ENCODE data around the gene ROBO1.

The ROBO1 gene

DNA sequence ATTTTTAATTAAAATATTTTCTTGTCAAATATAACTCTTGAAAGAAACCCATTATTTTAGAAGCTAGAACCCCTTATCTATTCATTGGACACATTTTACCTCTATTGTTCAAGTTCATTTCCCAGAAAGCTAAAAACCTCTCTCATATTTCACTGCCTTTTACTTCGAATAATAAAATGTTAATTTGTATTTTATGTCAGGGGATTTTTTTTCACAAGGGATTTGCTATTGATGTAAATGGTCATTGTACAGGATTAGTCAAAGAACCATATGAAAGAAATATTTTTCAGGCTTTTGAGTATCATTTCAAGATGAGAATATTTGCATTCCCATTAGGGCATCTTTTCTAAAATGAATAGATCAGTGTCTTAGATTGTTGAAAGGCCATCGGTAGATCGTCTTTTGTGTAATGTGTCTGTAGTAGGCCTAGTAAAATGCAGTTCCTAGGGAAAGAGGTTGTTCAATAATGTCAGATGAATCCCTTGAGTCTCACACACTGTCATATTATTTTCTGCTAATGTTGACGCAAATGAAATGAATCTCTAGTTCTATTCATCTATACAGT is 114.5 kb downstream of the ROBO1 start:
- Histone ChIP-seq H3K27ac (ENCODE audit: low read depth, low read length) (no peak overlapping the region), H3K9ac (ENCODE audit: low read length) (no peak overlapping the region), H3K27me3 (ENCODE audit: low read length) (no peaks in the 10 kb centered on the region), H3K9me3 (ENCODE audit: insufficient read depth, low read length) (no peaks in the 10 kb centered on the region), H3K9me2 (replicated peaks; ENCODE audit: insufficient read depth, low read length) (no peaks in the 10 kb centered on the region), H2AFZ (ENCODE audit: low read depth, low read length, severe bottlenecking) (no peak overlapping the region), H3K36me3 (ENCODE audit: low read length) (no peaks in the 10 kb centered on the region), H3K4me3 (ENCODE audit: insufficient read depth, low read length, poor library complexity, severe bottlenecking) (no peak overlapping the region), H4K20me1 (ENCODE audit: low read depth, low read length) (no peaks in the 10 kb centered on the region), H3K79me2 (ENCODE audit: insufficient read depth, low read length) (no peaks in the 10 kb centered on the region), H3K4me2 (ENCODE audit: low read depth, low read length, poor library complexity, severe bottlenecking) (no peak overlapping the region), H3F3A (ENCODE audit: insufficient read depth) (no peaks in the 10 kb centered on the region)
- TF ChIP-seq, protein P1, sequence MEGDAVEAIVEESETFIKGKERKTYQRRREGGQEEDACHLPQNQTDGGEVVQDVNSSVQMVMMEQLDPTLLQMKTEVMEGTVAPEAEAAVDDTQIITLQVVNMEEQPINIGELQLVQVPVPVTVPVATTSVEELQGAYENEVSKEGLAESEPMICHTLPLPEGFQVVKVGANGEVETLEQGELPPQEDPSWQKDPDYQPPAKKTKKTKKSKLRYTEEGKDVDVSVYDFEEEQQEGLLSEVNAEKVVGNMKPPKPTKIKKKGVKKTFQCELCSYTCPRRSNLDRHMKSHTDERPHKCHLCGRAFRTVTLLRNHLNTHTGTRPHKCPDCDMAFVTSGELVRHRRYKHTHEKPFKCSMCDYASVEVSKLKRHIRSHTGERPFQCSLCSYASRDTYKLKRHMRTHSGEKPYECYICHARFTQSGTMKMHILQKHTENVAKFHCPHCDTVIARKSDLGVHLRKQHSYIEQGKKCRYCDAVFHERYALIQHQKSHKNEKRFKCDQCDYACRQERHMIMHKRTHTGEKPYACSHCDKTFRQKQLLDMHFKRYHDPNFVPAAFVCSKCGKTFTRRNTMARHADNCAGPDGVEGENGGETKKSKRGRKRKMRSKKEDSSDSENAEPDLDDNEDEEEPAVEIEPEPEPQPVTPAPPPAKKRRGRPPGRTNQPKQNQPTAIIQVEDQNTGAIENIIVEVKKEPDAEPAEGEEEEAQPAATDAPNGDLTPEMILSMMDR (IDR thresholded peaks at IDR 0.05; ENCODE audit: insufficient read depth, low read length, poor library complexity, severe bottlenecking) = no peak
- TF ChIP-seq EZH2phosphoT487 (conservative IDR thresholded peaks at IDR 0.05; ENCODE audit: low read length) = no peak

DNA sequence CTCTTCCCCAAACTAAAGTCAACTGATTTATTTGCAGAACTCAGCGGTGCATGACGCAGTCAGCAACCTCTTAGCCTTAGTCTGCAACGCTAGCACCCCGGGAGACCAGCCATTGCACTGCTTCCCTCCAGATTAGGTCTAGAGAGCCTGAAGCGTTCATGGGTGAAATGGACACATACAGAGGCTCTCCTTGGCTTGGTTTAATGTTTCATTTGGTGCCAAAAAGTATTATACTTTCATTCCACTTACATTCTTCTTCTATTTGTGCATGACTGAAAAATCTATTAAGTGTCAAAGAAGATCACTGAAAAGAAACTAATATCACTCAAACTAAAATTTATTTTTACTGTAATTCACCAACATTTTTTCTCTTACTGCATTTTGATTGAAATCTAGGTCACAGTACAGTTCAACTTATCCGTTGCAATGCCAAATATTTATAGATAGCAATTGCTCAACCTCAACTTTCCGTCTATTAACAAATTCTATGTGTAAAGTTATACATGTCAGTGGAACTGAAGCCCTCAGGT is 116.2 kb downstream of the ROBO1 start:
- Histone ChIP-seq H3K27me3 (ENCODE audit: low read length) (no peaks in the 10 kb centered on the region), H3K79me2 (ENCODE audit: insufficient read depth, low read length) (no peaks in the 10 kb centered on the region), H3K9ac (ENCODE audit: low read length) (no peak overlapping the region), H3K9me3 (ENCODE audit: insufficient read depth, low read length) (no peaks in the 10 kb centered on the region), H3K27ac (ENCODE audit: low read depth, low read length) (no peak overlapping the region), H4K20me1 (ENCODE audit: low read depth, low read length) (no peaks in the 10 kb centered on the region), H2AFZ (ENCODE audit: low read depth, low read length, severe bottlenecking) (no peak overlapping the region), H3K4me2 (ENCODE audit: low read depth, low read length, poor library complexity, severe bottlenecking) (no peak overlapping the region), H3K36me3 (ENCODE audit: low read length) (no peaks in the 10 kb centered on the region), H3K9me2 (replicated peaks; ENCODE audit: insufficient read depth, low read length) (no peaks in the 10 kb centered on the region), H3K4me3 (ENCODE audit: insufficient read depth, low read length, poor library complexity, severe bottlenecking) (no peak overlapping the region), H3F3A (ENCODE audit: insufficient read depth) (no peaks in the 10 kb centered on the region)
- TF ChIP-seq, protein P1 (IDR thresholded peaks at IDR 0.05; ENCODE audit: insufficient read depth, low read length, poor library complexity, severe bottlenecking) = no peak
- TF ChIP-seq EZH2phosphoT487 (conservative IDR thresholded peaks at IDR 0.05; ENCODE audit: low read length) = no peak

DNA sequence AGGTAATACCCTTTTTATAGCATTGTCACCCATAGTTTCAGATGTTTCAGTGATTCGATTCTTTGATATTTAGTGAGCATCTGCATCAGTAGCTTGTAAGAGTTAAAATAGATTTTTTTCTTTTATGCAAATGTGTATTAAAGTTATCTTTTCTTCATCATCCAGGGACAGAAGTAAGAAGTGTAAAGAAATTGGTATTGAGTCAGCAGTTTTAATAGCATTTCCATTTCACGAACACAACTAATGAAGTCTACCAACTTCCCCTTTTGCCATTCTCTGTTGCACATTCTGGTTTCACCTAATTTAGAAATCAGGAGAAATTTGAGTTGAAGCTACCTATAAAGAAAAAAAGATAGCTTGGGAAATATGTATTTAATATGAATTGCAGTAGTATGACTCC is 127.9 kb downstream of the ROBO1 start:
- Histone ChIP-seq H3K79me2 (ENCODE audit: insufficient read depth, low read length) (no peaks in the 10 kb centered on the region), H3K36me3 (ENCODE audit: low read length) (no peaks in the 10 kb centered on the region), H3K27ac (ENCODE audit: low read depth, low read length) (no peak overlapping the region), H3K27me3 (ENCODE audit: low read length) (no peaks in the 10 kb centered on the region), H3K4me2 (ENCODE audit: low read depth, low read length, poor library complexity, severe bottlenecking) (no peak overlapping the region), H4K20me1 (ENCODE audit: low read depth, low read length) (no peaks in the 10 kb centered on the region), H3F3A (ENCODE audit: insufficient read depth) (no peaks in the 10 kb centered on the region), H3K9me2 (replicated peaks; ENCODE audit: insufficient read depth, low read length) (no peaks in the 10 kb centered on the region), H2AFZ (ENCODE audit: low read depth, low read length, severe bottlenecking) (no peak overlapping the region), H3K9me3 (ENCODE audit: insufficient read depth, low read length) (no peaks in the 10 kb centered on the region; the same call in 1 of the 2 replicates), H3K9ac (ENCODE audit: low read length) (no peak overlapping the region), H3K4me3 (ENCODE audit: insufficient read depth, low read length, poor library complexity, severe bottlenecking) (no peak overlapping the region)
- TF ChIP-seq, protein P1 (IDR thresholded peaks at IDR 0.05; ENCODE audit: insufficient read depth, low read length, poor library complexity, severe bottlenecking) = no peak
- TF ChIP-seq EZH2phosphoT487 (conservative IDR thresholded peaks at IDR 0.05; ENCODE audit: low read length) = no peak
